HG03103 (cell line): ENCODE measurements around the gene ATOSA.

Experiments
- ATAC-seq: cut with Tn5 transposase; IDR thresholded peaks from one replicate; pipeline ENCODE4 v1.9.1; 2021; ENCODE audit warnings: low read depth; ENCODE audit not compliant: unreplicated experiment

Gene ATOSA

GRCh38 chr15:52656412-52656811 is 22.8 kb downstream of the ATOSA start:
- ATAC-seq: no peak

DNA sequence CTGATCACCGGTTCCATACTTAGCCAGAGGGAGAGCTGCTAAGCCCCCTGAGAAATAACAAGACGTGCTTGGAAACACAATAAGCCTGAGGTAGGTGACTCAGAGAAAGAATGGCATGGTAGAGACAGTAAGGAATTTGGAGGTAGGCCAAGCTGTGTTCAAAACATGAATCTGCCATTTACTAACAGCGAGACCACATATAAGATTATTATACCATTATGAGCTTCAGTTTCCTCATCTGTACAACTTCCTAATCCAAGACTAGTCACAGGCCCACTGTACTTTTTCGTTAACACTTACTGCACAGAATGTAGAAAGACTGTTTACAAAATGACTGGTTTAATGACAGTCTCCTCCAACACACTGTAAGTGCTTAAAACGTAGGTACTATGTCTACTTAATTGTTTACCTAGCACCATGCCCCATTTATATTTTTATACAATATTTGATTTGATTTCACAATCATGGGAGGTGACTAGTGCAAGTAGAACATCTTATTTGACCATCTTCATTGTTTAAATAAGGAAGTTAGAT is 25.7 kb downstream of the ATOSA start:
- ATAC-seq: no peak

DNA sequence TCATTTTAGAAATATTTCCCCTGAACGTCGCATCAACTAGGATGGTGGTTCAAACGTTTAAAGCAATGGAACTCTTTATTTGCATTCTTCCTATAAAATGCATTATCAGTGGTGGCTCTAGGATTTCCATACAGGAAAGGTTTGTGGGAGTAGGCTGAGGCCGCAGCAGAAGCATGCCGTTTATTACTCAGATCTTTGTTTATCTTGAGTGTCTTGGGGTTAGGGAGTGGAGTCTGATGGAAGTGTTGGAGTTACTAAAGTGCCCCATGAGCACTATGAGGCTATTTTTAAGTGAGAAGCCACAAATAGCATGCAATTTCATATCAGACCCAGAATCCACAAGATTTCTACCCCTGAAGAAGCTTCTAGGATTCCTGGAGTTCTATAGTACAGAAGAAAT is 26.2 kb downstream of the ATOSA start:
- ATAC-seq: no peak

DNA sequence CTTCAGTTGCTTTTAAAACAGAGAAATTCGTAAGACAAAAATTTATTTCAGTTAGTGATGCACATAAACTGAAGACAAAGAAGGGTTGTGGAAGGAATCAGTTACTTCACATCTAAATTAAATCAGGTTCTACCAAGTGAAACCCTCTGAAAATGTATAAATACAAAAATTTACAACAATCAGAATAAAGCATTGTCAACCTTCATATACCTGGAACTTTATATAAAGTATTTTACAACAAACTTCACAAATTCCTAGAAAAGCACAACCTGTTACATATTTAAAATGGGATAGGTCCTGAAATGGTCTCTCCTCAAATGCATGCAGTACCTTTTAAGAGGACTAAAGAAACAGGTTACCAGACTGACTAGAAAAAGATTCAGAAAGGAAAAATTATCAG is 26.9 kb downstream of the ATOSA start:
- no peak for ATAC-seq

DNA sequence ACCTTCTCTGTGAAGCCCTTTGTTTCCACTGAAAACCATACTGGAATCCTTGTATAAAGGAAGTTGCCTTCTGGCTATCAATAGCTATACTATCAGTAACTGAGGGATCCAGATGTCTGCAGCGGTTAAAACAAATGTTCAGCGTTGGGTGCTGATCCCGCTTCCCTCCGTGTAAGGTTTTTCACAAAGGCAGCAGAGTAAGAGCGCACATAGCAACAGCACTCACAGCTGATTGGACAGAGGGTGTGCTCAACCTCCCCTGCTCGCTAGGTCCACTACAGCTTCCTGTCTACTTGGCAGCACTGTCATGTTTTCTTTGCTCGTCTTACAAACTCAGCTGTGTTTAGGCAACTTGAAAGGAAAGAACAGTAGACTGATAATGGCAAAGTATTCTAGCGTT is 27.3 kb downstream of the ATOSA start:
- no peak for ATAC-seq

DNA sequence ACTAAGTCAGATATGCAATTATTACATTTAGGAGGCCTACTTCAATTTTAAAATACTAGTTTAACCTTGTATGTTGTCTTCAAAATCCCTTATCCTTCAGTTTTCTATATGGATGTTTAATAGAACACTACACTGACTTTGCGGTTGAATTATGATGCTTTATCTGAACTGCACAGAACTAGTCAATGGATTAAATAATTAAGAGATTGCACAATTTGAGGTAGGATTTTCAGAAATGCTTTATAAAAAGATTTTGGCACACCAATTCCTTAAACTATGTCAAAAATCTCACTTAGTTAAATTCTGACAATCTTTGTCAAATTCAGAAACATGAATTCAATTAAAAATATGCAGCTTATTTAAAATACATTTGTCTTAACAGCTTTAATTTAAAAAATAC is 28.1 kb downstream of the ATOSA start:
- ATAC-seq: no peak

- ATAC-seq: no peak
Observed at GRCh38 chr15:52649686-52650085, 29.5 kb downstream of the ATOSA start.

GRCh38 chr15:52645916-52646315 is 33.3 kb downstream of the ATOSA start:
- ATAC-seq: no peak

GRCh38 chr15:52642386-52643361 is 36.5 kb downstream of the ATOSA start:
- no peak for ATAC-seq

GRCh38 chr15:52636459-52636858 is 42.7 kb downstream of the ATOSA start:
- no peak for ATAC-seq

GRCh38 chr15:52635908-52636307 is 43.3 kb downstream of the ATOSA start:
- no peak for ATAC-seq
